PFSK-1 (cell line): Measurements from ENCODE around the gene VAT1L.

ENCODE experiments used
- FOXP2 ChIP-seq: optimal IDR thresholded peaks from 2 replicates; pipeline ENCODE3; 2011; ENCODE audit warnings: borderline replicate concordance, control low read depth, inconsistent platforms; ENCODE audit not compliant: insufficient read depth; ENCODE audit errors: extremely low read length, extremely low read depth
- POLR2AphosphoS5 ChIP-seq: IDR thresholded peaks from 2 replicates; pipeline ENCODE4 v1.6.1; 2012; ENCODE audit warnings: low read depth, mild to moderate bottlenecking, control low read depth, low read length, moderate library complexity
- REST ChIP-seq, 2 experiments: IDR thresholded peaks; 2 replicates each; pipeline versions ENCODE4 v1.6.1 to v1.8.0; 2011 to 2012; ENCODE audit warnings: low read depth in 2 of 2, low read length in 2 of 2, control low read depth in 1 of 2, inconsistent platforms in 1 of 2, mild to moderate bottlenecking in 1 of 2, moderate library complexity in 1 of 2; ENCODE audit not compliant: insufficient read depth in 1 of 2
- SIN3A ChIP-seq: IDR thresholded peaks from 2 replicates; pipeline ENCODE4 v1.6.1; 2012; ENCODE audit warnings: mild to moderate bottlenecking, low read length, moderate library complexity, borderline replicate concordance; ENCODE audit not compliant: insufficient read depth

- TF ChIP-seq POLR2AphosphoS5: no peak
- no peak for TF ChIP-seq SIN3A
- no peak for TF ChIP-seq REST (IDR thresholded peaks at IDR 0.05; ENCODE audit: insufficient read depth in 1 of 2, low read depth in 2 of 2, low read length in 2 of 2)
- TF ChIP-seq FOXP2: no peak
Observed at GRCh38 chr16:77956231-77956630, 167.9 kb downstream of the VAT1L start.
